ENCODE data around the gene UBXN10. TPM values are rescaled to one million over a fixed set of nuclear protein-coding genes. Genes with fewer than 3 reads are reported as not detected.

The UBXN10 gene
- total and polyA plus RNA-seq, 2 of the 8 experiments (the other 6 are each of a cell fraction or from before 2014, with no cell fraction given) = 0.43 to 0.68 TPM

- Histone ChIP-seq H3K4me2 (ENCODE audit: insufficient read depth in 1 of 2, low read depth in 2 of 2, low read length in 2 of 2) (no peak overlapping the region), H3K36me3 (ENCODE audit: control insufficient read depth in 2 of 4, insufficient read depth in 4 of 4, low read length in 3 of 4) (no peaks in the 10 kb centered on the region), H2AFZ (ENCODE audit: low read length) (no peak overlapping the region), H2BK120ac (replicated peaks; ENCODE audit: low read depth, low read length) (no peak overlapping the region), H4K20me1 (replicated peaks in 1 of 2; ENCODE audit: control insufficient read depth in 1 of 2, insufficient read depth in 2 of 2, low read length in 2 of 2) (no peaks in the 10 kb centered on the region), H2BK12ac (ENCODE audit: low read depth, low read length) (no peak overlapping the region), H3K9me3 (ENCODE audit: insufficient read depth in 2 of 2, low read depth in 1 of 2, low read length in 1 of 2) (no peaks in the 10 kb centered on the region), H3K79me2 (ENCODE audit: control insufficient read depth in 1 of 2, insufficient read depth in 2 of 2, low read length in 2 of 2) (no peaks in the 10 kb centered on the region), H3K4me1 (replicated peaks in 1 of 4; ENCODE audit: control insufficient read depth in 3 of 4, insufficient read depth in 4 of 4, low read length in 3 of 4) (peaks cover under 1 to 4% (median 3%) of the 10 kb centered on the region in 4 experiments; a peak in 3 of 7 replicates), H3K9ac (replicated peaks in 1 of 4; ENCODE audit: extremely low read depth in 1 of 4, low read depth in 3 of 4, low read length in 3 of 4) (no peak overlapping the region), H4K91ac (replicated peaks; ENCODE audit: insufficient read length, low read length) (no peak overlapping the region), H2BK15ac (ENCODE audit: low read length) (no peak overlapping the region), H3K18ac (ENCODE audit: extremely low read depth, low read length) (no peak overlapping the region), H2BK20ac (ENCODE audit: low read length) (no peak overlapping the region), H3K14ac (ENCODE audit: insufficient read length) (no peak overlapping the region), H3K4ac (replicated peaks; ENCODE audit: insufficient read length, low read depth, low read length) (no peak overlapping the region), H3K4me3 (ENCODE audit: extremely low read depth in 1 of 4, insufficient read depth in 2 of 4, low read depth in 3 of 4, low read length in 4 of 4) (no peak overlapping the region), H2BK5ac (ENCODE audit: low read depth, low read length) (no peak overlapping the region), H4K5ac (ENCODE audit: insufficient read length, low read depth, low read length) (no peak overlapping the region), H4K8ac (ENCODE audit: extremely low read depth, insufficient read depth, low read length) (no peak overlapping the region), H3K79me1 (ENCODE audit: low read depth, low read length) (no peaks in the 10 kb centered on the region), H2AK5ac (ENCODE audit: low read depth, low read length) (no peak overlapping the region), H3K23ac (ENCODE audit: insufficient read length) (no peak overlapping the region), H3K27me3 (replicated peaks in 1 of 4; ENCODE audit: control insufficient read depth in 3 of 4, extremely low read depth in 1 of 4, insufficient read depth in 3 of 4, low read length in 3 of 4) (no peaks in the 10 kb centered on the region; a peak in 1 of 7 replicates), H3K23me2 (ENCODE audit: low read depth, low read length) (no peaks in the 10 kb centered on the region), H3K27ac (ENCODE audit: low read depth, low read length) (no peak overlapping the region), H3K56ac (replicated peaks; ENCODE audit: insufficient read length, low read depth, low read length) (no peak overlapping the region)
- ChIA-PET POLR2A (ENCODE audit: partially characterized antibody) (no interaction called here), CTCF (ENCODE audit: partially characterized antibody) (interaction anchor here (1.0 to 3.3 kb wide), 11 partner anchors 10 to 449 kb away, joined by 3 to 13 read pairs (median 4); no protein-coding TSS in a partner anchor)
- DNase-seq (ENCODE audit: low read depth in 1 of 2, low spot score in 2 of 2) = no peak
- 93% methylated on average over 6 of the region's 6 CpGs; no CpG with 5 or more reads in 1 of the 2 experiments for WGBS, 2 experiments (ENCODE audit: extremely low coverage in 1 of 2, insufficient coverage in 1 of 2, insufficient read length in 1 of 2, insufficient replicate concordance in 2 of 2, low coverage in 1 of 2, low lambda C conversion rate in 2 of 2, missing lambda C conversion rate in 1 of 2)
- no peak for FAIRE-seq
- TF ChIP-seq RNF2 (IDR thresholded peaks at IDR 0.05; ENCODE audit: borderline replicate concordance, low read depth, low read length, missing control alignments, poor library complexity, severe bottlenecking) (no peak), TAF1 (IDR thresholded peaks at IDR 0.05; ENCODE audit: low read depth, low read length) (no peak), SP4 (IDR thresholded peaks at IDR 0.05; ENCODE audit: low read length) (no peak), CEBPB (IDR thresholded peaks at IDR 0.05; ENCODE audit: low read depth, low read length) (no peak), SAP30 (IDR thresholded peaks at IDR 0.05; ENCODE audit: insufficient read depth, insufficient replicate concordance, low read length) (no peak), HDAC6 (IDR thresholded peaks at IDR 0.05; ENCODE audit: low read depth, low read length) (no peak), CREB1 (IDR thresholded peaks at IDR 0.05) (no peak), HDAC2 (IDR thresholded peaks at IDR 0.05; ENCODE audit: borderline replicate concordance in 1 of 2, low read depth in 2 of 2, low read length in 2 of 2) (no peak), RFX5 (IDR thresholded peaks at IDR 0.05; ENCODE audit: borderline replicate concordance, low read depth, low read length) (no peak), NRF1 (IDR thresholded peaks at IDR 0.05; ENCODE audit: low read depth, low read length) (no peak), NANOG (IDR thresholded peaks at IDR 0.05; ENCODE audit: insufficient read depth, low read depth, low read length, poor library complexity, severe bottlenecking) (no peak), POU5F1 (IDR thresholded peaks at IDR 0.05; ENCODE audit: low read depth, low read length) (no peak)
Measured at GRCh38 chr1:20237646-20238045, 51.8 kb downstream of the UBXN10 start.
